Upper lobe of left lung (tissue), 6 donors: ENCODE data around the gene FBLN7. TPM values are rescaled to one million over a fixed set of nuclear protein-coding genes. Genes with fewer than 3 reads are reported as not detected.
A peak's percentile ranks its signal among the peaks of the same experiment; 100 is the strongest.
"Not testable (repeated sequence)": the region's sequence is repeated elsewhere in the genome, so short reads cannot be mapped to it uniquely, and the experiment has no call there.

ENCODE experiments used
- ATAC-seq, 2 donors: fragments of 200-7000 bp; cut with Tn5 transposase; one replicate each; pipeline ENCODE4 v1.9.1; 2022; ENCODE audit warnings: mild to moderate bottlenecking in 2 of 2, moderate library complexity in 2 of 2; ENCODE audit not compliant: low FRiP score in 2 of 2
- DNase-seq, 2 donors: peaks; one replicate each; pipeline ENCODE4 v3.0.0-alpha.2; 2019 to 2020
- H3K27ac ChIP-seq, 4 donors: fragments of 200-600 bp; sonication (generic); one replicate each; pipeline ENCODE4 v1.5.1; 2016 to 2019
- H3K27me3 ChIP-seq, 4 donors: fragments of 200-600 bp; sonication (generic); one replicate each; pipeline ENCODE4 v1.5.1; 2017 to 2019
- H3K36me3 ChIP-seq, 4 donors: fragments of 200-600 bp; sonication (generic); one replicate each; pipeline ENCODE4 v1.5.1; 2016 to 2019
- H3K4me1 ChIP-seq, 4 donors: fragments of 200-600 bp; sonication (generic); one replicate each; pipeline ENCODE4 v1.5.1; 2018 to 2019
- H3K4me3 ChIP-seq, 4 donors: fragments of 200-600 bp; sonication (generic); one replicate each; pipeline ENCODE4 v1.5.1; 2017 to 2019; ENCODE audit warnings: mild to moderate bottlenecking in 2 of 4, moderate library complexity in 1 of 4
- H3K9me3 ChIP-seq, 4 donors: fragments of 200-600 bp; sonication (generic); one replicate each; pipeline ENCODE4 v1.5.1; 2018 to 2019
- EP300 ChIP-seq, 4 donors: sonication (generic); formaldehyde crosslinking; IDR thresholded peaks; one replicate each; pipeline ENCODE4 v1.5.1; 2017; ENCODE audit warnings: antibody characterized with exemption in 4 of 4, control low read depth in 2 of 4
- POLR2A ChIP-seq, 4 donors: fragments of 450-650 bp; IDR thresholded peaks; one replicate each; pipeline ENCODE4 v1.5.1; 2016 to 2017; ENCODE audit warnings: antibody characterized with exemption in 4 of 4, mild to moderate bottlenecking in 2 of 4
- POLR2AphosphoS5 ChIP-seq, 2 donors: sonication (generic); formaldehyde crosslinking; IDR thresholded peaks; one replicate each; pipeline ENCODE4 v1.5.1; 2017; ENCODE audit warnings: antibody characterized with exemption in 2 of 2
- WGBS, 2 donors: methylation state at CpG; one replicate each; pipeline ENCODE4 v1.1.5; 2017 to 2018; 5-methylcytosine and 5-hydroxymethylcytosine counted together
- total RNA-seq, 6 donors: library from RNA; depleted of rRNA in 4 of 6; stranded (reverse); fragments of >200 nt in 4 of 6; gene quantifications; one replicate each; pipeline versions ENCODE4 v1.1.0 to v1.2.1, GENCODE V29; 2016 to 2021
- TF ChIP-seq, protein P1 (sequence below), 6 experiments: fragments of 450-650 bp in 4 of 6; fragments of 200-600 bp in 2 of 6; sonication (generic) in 2 of 6; IDR thresholded peaks; one replicate each; pipeline ENCODE4 v1.5.1; 2016 to 2019; ENCODE audit warnings: antibody characterized with exemption in 6 of 6
- donor health status: DM: no; HTN: no; CAD: no; lungs with moderate emphysema.
- donor health status: DM: no; HTN: yes; CAD: no; lungs with severe emphysema.

FBLN7 gene
- total RNA-seq, 6 donors from 2014 or later = 2.0 to 6.9 (median 4.0) TPM; not detected in 1

DNA sequence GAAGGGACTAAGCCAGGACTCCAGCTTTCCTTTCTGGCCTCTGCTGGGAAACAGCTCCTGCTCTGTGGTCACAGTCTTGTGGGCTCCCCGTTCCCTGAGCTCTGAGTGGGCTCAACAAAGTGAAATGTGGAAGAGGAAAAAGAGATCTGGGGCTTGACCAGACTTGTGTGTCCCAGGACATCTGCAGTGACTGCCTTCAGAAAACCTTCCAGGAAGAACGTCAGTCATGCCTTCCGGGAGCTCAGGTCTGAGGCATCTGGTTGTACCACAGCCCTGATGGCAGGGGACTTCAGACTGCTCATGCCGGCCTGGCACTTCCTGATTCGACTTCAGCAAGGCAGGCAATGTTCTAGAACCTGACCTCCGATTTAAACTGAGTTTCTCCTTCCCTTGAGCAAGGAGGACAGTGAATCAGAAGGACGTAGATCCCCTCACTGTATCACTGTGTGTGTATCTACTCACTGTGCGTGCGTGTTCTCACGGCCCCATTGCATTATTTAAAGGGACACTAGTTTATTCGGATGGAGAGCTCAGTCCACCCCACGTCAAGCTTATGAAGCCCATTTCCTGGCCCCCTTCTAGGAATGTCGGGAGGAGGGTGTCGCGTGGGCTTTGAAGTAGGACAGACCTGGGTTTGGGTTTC, 548 bp upstream of the FBLN7 start:
- Histone ChIP-seq H3K9me3 (peaks cover 0 to 3% (median 0%) of the 10 kb centered on the region in 4 donors), H3K4me1 (peaks cover 0 to 21% (median 8%) of the 10 kb centered on the region in 4 donors), H3K36me3 (no peaks in the 10 kb centered on the region), H3K4me3 (peak overlapping the region; percentile 46 to 66 (median 58)), H3K27me3 (peaks cover 0 to 2% (median 0%) of the 10 kb centered on the region in 4 donors), H3K27ac (no peak overlapping the region)
- WGBS, 2 donors = 27 to 36% methylated on average over 15 of the region's 15 CpGs
- ATAC-seq (peak; percentile 21 to 49), DNase-seq (no peak)
- TF ChIP-seq POLR2A (IDR thresholded peaks at IDR 0.05) = no peak
- TF ChIP-seq, protein P1, sequence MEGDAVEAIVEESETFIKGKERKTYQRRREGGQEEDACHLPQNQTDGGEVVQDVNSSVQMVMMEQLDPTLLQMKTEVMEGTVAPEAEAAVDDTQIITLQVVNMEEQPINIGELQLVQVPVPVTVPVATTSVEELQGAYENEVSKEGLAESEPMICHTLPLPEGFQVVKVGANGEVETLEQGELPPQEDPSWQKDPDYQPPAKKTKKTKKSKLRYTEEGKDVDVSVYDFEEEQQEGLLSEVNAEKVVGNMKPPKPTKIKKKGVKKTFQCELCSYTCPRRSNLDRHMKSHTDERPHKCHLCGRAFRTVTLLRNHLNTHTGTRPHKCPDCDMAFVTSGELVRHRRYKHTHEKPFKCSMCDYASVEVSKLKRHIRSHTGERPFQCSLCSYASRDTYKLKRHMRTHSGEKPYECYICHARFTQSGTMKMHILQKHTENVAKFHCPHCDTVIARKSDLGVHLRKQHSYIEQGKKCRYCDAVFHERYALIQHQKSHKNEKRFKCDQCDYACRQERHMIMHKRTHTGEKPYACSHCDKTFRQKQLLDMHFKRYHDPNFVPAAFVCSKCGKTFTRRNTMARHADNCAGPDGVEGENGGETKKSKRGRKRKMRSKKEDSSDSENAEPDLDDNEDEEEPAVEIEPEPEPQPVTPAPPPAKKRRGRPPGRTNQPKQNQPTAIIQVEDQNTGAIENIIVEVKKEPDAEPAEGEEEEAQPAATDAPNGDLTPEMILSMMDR (IDR thresholded peaks at IDR 0.05) = no peak
- no peak for TF ChIP-seq POLR2AphosphoS5 (IDR thresholded peaks at IDR 0.05)
- TF ChIP-seq EP300 (IDR thresholded peaks at IDR 0.05) = no peak

DNA sequence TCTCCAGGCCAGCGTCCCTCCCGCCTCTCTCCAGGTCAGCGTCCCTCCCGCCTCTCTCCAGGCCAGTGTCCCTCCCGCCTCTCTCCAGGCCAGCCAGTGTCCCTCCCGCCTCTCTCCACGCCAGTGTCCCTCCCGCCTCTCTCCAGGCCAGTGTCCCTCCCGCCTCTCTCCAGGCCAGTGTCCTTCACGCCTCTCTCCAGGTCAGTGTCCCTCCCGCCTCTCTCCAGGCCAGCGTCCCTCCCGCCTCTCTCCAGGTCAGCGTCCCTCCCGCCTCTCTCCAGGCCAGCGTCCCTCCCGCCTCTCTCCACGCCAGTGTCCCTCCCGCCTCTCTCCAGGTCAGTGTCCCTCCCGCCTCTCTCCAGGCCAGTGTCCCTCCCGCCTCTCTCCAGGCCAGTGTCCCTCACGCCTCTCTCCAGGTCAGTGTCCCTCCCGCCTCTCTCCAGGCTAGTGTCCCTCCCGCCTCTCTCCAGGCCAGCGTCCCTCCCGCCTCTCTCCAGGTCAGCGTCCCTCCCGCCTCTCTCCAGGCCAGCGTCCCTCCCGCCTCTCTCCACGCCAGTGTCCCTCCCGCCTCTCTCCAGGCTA, 939 bp downstream of the FBLN7 start:
- not testable (repeated sequence) for H3K27ac ChIP-seq, H3K9me3 ChIP-seq, H3K36me3 ChIP-seq, DNase-seq, H3K27me3 ChIP-seq, ATAC-seq
- Histone ChIP-seq H3K4me3 (peak overlapping the region in 3 of 4 donors; percentile 54 to 66 (median 61)), H3K4me1 (peaks cover 0 to 21% (median 8%) of the 10 kb centered on the region in 4 donors)
- WGBS, 2 donors = 8% methylated on average over 5 of the region's 32 CpGs; no CpG with 5 or more reads in 1 of the 2 donors

DNA sequence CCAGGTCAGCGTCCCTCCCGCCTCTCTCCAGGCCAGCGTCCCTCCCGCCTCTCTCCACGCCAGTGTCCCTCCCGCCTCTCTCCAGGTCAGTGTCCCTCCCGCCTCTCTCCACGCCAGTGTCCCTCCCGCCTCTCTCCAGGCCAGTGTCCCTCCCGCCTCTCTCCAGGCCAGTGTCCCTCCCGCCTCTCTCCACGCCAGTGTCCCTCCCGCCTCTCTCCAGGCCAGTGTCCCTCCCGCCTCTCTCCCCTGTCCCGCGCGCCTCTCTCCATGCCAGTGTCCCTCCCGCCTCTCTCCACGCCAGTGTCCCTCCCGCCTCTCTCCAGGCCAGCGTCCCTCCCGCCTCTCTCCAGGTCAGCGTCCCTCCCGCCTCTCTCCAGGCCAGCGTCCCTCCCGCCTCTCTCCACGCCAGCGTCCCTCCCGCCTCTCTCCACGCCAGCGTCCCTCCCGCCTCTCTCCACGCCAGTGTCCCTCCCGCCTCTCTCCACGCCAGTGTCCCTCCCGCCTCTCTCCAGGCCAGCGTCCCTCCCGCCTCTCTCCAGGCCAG, 1.5 kb downstream of the FBLN7 start:
- not testable (repeated sequence) for DNase-seq, H3K27me3 ChIP-seq, H3K36me3 ChIP-seq, H3K9me3 ChIP-seq, ATAC-seq
- Histone ChIP-seq H3K4me1 (peaks cover 0 to 21% (median 8%) of the 10 kb centered on the region in 4 donors), H3K4me3 (peak overlapping the region in 3 of 4 donors; percentile 29 to 39 (median 34)), H3K27ac (peak overlapping the region in 1 of 4 donors; percentile 15)
- WGBS, 2 donors = 5 to 9% methylated on average over 16 to 28 of the region's 38 CpGs

DNA sequence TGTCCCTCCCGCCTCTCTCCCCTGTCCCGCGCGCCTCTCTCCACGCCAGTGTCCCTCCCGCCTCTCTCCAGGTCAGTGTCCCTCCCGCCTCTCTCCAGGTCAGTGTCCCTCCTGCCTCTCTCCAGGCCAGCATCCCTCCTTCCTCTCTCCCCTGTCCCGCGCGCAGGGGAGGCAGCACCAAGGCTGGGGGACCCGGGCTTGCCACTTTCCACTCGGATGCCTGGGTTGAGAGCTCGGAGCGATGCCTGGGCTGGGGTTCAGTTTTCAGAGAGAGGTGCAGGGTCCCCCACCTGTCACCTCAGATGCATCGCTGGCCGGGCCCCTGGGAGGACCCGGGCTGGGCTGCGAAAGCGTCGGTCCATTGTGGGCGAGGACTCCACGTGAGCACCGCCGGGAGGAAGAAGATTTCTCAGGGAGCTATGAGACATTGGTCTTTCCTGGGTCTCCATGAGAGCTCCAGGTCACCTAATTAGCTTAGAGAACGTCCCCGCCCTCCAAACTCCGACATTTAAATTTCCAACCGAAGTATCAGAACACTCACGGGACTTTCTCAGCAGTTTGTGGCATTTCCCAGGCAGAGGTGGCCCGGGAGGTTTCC, 2.1 kb downstream of the FBLN7 start:
- Histone ChIP-seq H3K27ac (peak overlapping the region in 1 of 4 donors; percentile 15), H3K4me1 (peaks cover 0 to 21% (median 8%) of the 10 kb centered on the region in 4 donors), H3K36me3 (no peaks in the 10 kb centered on the region), H3K27me3 (peaks cover 0 to 2% (median 0%) of the 10 kb centered on the region in 4 donors), H3K4me3 (peak overlapping the region in 3 of 4 donors; percentile 29 to 39 (median 34)), H3K9me3 (no peaks in the 10 kb centered on the region)
- 19 to 31% methylated on average over 24 to 28 of the region's 30 CpGs for WGBS, 2 donors
- ATAC-seq (no peak), DNase-seq (no peak)
- TF ChIP-seq, protein P1 (IDR thresholded peaks at IDR 0.05) = no peak
- TF ChIP-seq POLR2A (IDR thresholded peaks at IDR 0.05) (no peak), EP300 (IDR thresholded peaks at IDR 0.05) (no peak), POLR2AphosphoS5 (IDR thresholded peaks at IDR 0.05) (no peak)

GRCh38 chr2:112140899-112141625, 2.9 kb downstream of the FBLN7 start:
- Histone ChIP-seq H3K4me1 (peaks cover 0 to 21% (median 8%) of the 10 kb centered on the region in 4 donors), H3K36me3 (no peaks in the 10 kb centered on the region), H3K27ac (no peak overlapping the region), H3K27me3 (peaks cover 0 to 2% (median 0%) of the 10 kb centered on the region in 4 donors), H3K9me3 (no peaks in the 10 kb centered on the region), H3K4me3 (no peak overlapping the region)
- DNase-seq = no peak
- TF ChIP-seq EP300 (IDR thresholded peaks at IDR 0.05) (no peak), POLR2AphosphoS5 (IDR thresholded peaks at IDR 0.05) (no peak), POLR2A (IDR thresholded peaks at IDR 0.05) (no peak)
- TF ChIP-seq, protein P1 (IDR thresholded peaks at IDR 0.05) = no peak
- WGBS, 2 donors = 86 to 87% methylated on average over 15 to 20 of the region's 20 CpGs
- peak in 1 of 2 donors; percentile 23 for ATAC-seq
